H1 (cell line): ENCODE measurements around the gene BHMT. TPM values are rescaled to one million over a fixed set of nuclear protein-coding genes. Genes with fewer than 3 reads are reported as not detected.

Source experiments
- CTCF ChIA-PET: fragments of 300-600 bp; sonication (Branson Sonifier 250); formaldehyde crosslinking; loops from one replicate; lab custom pipeline; 2021; ENCODE audit not compliant: partially characterized antibody; lab: Charles Lee
- POLR2A ChIA-PET: fragments of 300-600 bp; sonication (Branson Sonifier 250); formaldehyde crosslinking; loops from one replicate; lab custom pipeline; 2021; ENCODE audit warnings: inconsistent platforms; ENCODE audit not compliant: partially characterized antibody; lab: Charles Lee
- DNase-seq, 2 experiments: peaks; one replicate each; pipeline versions ENCODE4 v3.0.0 to v3.0.0-alpha.2; 2010 to 2022; ENCODE audit warnings: low spot score in 2 of 2, low read depth in 1 of 2, mixed read lengths in 1 of 2
- FAIRE-seq: peaks from 2 replicates; lab custom pipeline; 2011; peaks lifted over from hg19 to GRCh38; lab: Jason Lieb, UNC
- H2AFZ ChIP-seq: 2 replicates; pipeline ENCODE4 v1.8.1; 2012; ENCODE audit warnings: low read length, inconsistent platforms
- H2AK5ac ChIP-seq: 2 replicates; pipeline ENCODE4 v1.6.1; 2013; ENCODE audit warnings: low read depth, low read length
- H2BK120ac ChIP-seq: replicated peaks from 2 replicates; pipeline ENCODE3; 2013; ENCODE audit warnings: low read depth, low read length, inconsistent platforms
- H2BK12ac ChIP-seq: 2 replicates; pipeline ENCODE4 v1.6.1; 2013; ENCODE audit warnings: low read depth, low read length
- H2BK15ac ChIP-seq: 2 replicates; pipeline ENCODE4 v1.6.1; 2013; ENCODE audit warnings: low read length
- H2BK20ac ChIP-seq: 2 replicates; pipeline ENCODE4 v1.6.1; 2013; ENCODE audit warnings: low read length
- H2BK5ac ChIP-seq: 2 replicates; pipeline ENCODE4 v1.6.1; 2013; ENCODE audit warnings: low read depth, low read length
- H3K14ac ChIP-seq: 2 replicates; pipeline ENCODE4 v1.6.1; 2013; ENCODE audit warnings: inconsistent platforms; ENCODE audit not compliant: insufficient read length
- H3K18ac ChIP-seq: 2 replicates; pipeline ENCODE4 v1.6.1; 2013; ENCODE audit warnings: low read length; ENCODE audit errors: extremely low read depth
- H3K23ac ChIP-seq: 2 replicates; pipeline ENCODE4 v1.6.1; 2013; ENCODE audit warnings: inconsistent platforms; ENCODE audit not compliant: insufficient read length
- H3K23me2 ChIP-seq: 2 replicates; pipeline ENCODE4 v1.6.1; 2013; ENCODE audit warnings: low read depth, low read length
- H3K27ac ChIP-seq: 2 replicates; pipeline ENCODE4 v1.6.1; 2011; ENCODE audit warnings: low read depth, low read length, inconsistent platforms
- H3K27me3 ChIP-seq, 4 experiments: replicated peaks in 1 of 4; 1 replicate in 1 of 4; 2 replicates in 3 of 4; pipeline versions ENCODE4 v1.6.1 to v1.8.1; 2011 to 2013; ENCODE audit warnings: low read length in 3 of 4, mild to moderate bottlenecking in 3 of 4, inconsistent platforms in 2 of 4, mixed read lengths in 2 of 4, moderate library complexity in 1 of 4; ENCODE audit not compliant: control insufficient read depth in 3 of 4, insufficient read depth in 3 of 4; ENCODE audit errors: extremely low read depth in 1 of 4
- H3K36me3 ChIP-seq, 4 experiments: 2 replicates each; pipeline versions ENCODE4 v1.6.1 to v1.8.1; 2011 to 2013; ENCODE audit warnings: mild to moderate bottlenecking in 4 of 4, low read length in 3 of 4, moderate library complexity in 2 of 4, control low read depth in 1 of 4, inconsistent platforms in 1 of 4; ENCODE audit not compliant: insufficient read depth in 4 of 4, control insufficient read depth in 2 of 4
- H3K4ac ChIP-seq: replicated peaks from 2 replicates; pipeline ENCODE3; 2013; ENCODE audit warnings: low read length, low read depth, mixed read lengths, inconsistent platforms; ENCODE audit not compliant: insufficient read length
- H3K4me1 ChIP-seq, 4 experiments: replicated peaks in 1 of 4; 1 replicate in 1 of 4; 2 replicates in 3 of 4; pipeline versions ENCODE4 v1.6.1 to v1.8.1; 2011 to 2013; ENCODE audit warnings: low read length in 3 of 4, inconsistent platforms in 2 of 4, mixed read lengths in 1 of 4; ENCODE audit not compliant: insufficient read depth in 4 of 4, control insufficient read depth in 3 of 4
- H3K4me2 ChIP-seq, 2 experiments: 2 replicates each; pipeline versions ENCODE4 v1.6.1 to v1.8.1; 2011 to 2013; ENCODE audit warnings: low read depth in 2 of 2, low read length in 2 of 2, control low read depth in 1 of 2, inconsistent platforms in 1 of 2, mild to moderate bottlenecking in 1 of 2; ENCODE audit not compliant: insufficient read depth in 1 of 2
- H3K4me3 ChIP-seq, 4 experiments: fragments of 200-600, 300-600 bp in 1 of 4; sonication (generic), shearing (Covaris generic), sonication (Bioruptor Twin) in 1 of 4; 2 replicates each; pipeline versions ENCODE4 v1.5.1 to v1.8.1; 2011 to 2016; ENCODE audit warnings: low read length in 4 of 4, low read depth in 3 of 4, control low read depth in 2 of 4, inconsistent platforms in 2 of 4, mild to moderate bottlenecking in 2 of 4, mixed read lengths in 1 of 4, moderate library complexity in 1 of 4; ENCODE audit not compliant: insufficient read depth in 2 of 4; ENCODE audit errors: extremely low read depth in 1 of 4
- H3K56ac ChIP-seq: replicated peaks from 2 replicates; pipeline ENCODE3; 2013; ENCODE audit warnings: low read depth, mild to moderate bottlenecking, mixed read lengths, low read length, inconsistent platforms; ENCODE audit not compliant: insufficient read length
- H3K79me1 ChIP-seq: 2 replicates; pipeline ENCODE4 v1.6.1; 2013; ENCODE audit warnings: low read depth, low read length, control low read depth
- H3K79me2 ChIP-seq, 2 experiments: 2 replicates each; pipeline versions ENCODE4 v1.6.1 to v1.8.1; 2012 to 2013; ENCODE audit warnings: low read length in 2 of 2, mild to moderate bottlenecking in 2 of 2, inconsistent platforms in 1 of 2; ENCODE audit not compliant: insufficient read depth in 2 of 2, control insufficient read depth in 1 of 2
- H3K9ac ChIP-seq, 4 experiments: replicated peaks in 1 of 4; 1 replicate in 1 of 4; 2 replicates in 3 of 4; pipeline versions ENCODE4 v1.6.1 to v1.8.1; 2011 to 2013; ENCODE audit warnings: low read depth in 3 of 4, low read length in 3 of 4, control low read depth in 2 of 4, mild to moderate bottlenecking in 2 of 4, moderate library complexity in 2 of 4, inconsistent platforms in 1 of 4; ENCODE audit errors: extremely low read depth in 1 of 4
- H3K9me3 ChIP-seq, 2 experiments: 2 replicates each; pipeline versions ENCODE4 v1.6.1 to v1.8.1; 2012 to 2013; ENCODE audit warnings: mild to moderate bottlenecking in 2 of 2, moderate library complexity in 2 of 2, control low read depth in 1 of 2, inconsistent platforms in 1 of 2, low read depth in 1 of 2, low read length in 1 of 2, mixed read lengths in 1 of 2; ENCODE audit not compliant: insufficient read depth in 2 of 2
- H4K20me1 ChIP-seq, 2 experiments: replicated peaks in 1 of 2; 2 replicates each; pipeline versions ENCODE3 to v1.8.1; 2011 to 2013; ENCODE audit warnings: inconsistent platforms in 2 of 2, low read length in 2 of 2, mild to moderate bottlenecking in 1 of 2; ENCODE audit not compliant: insufficient read depth in 2 of 2, control insufficient read depth in 1 of 2
- H4K5ac ChIP-seq: 2 replicates; pipeline ENCODE4 v1.6.1; 2013; ENCODE audit warnings: low read length, low read depth, mixed read lengths, inconsistent platforms; ENCODE audit not compliant: insufficient read length
- H4K8ac ChIP-seq: 2 replicates; pipeline ENCODE4 v1.8.0; 2013; ENCODE audit warnings: mild to moderate bottlenecking, moderate library complexity, low read length, inconsistent platforms; ENCODE audit not compliant: insufficient read depth; ENCODE audit errors: extremely low read depth
- H4K91ac ChIP-seq: replicated peaks from 2 replicates; pipeline ENCODE3; 2013; ENCODE audit warnings: low read length, mixed read lengths, inconsistent platforms; ENCODE audit not compliant: insufficient read length
- CEBPB ChIP-seq: IDR thresholded peaks from 2 replicates; pipeline ENCODE4 v1.6.1; 2012; ENCODE audit warnings: low read depth, low read length
- GTF2F1 ChIP-seq: IDR thresholded peaks from 2 replicates; pipeline ENCODE4 v1.6.1; 2012; ENCODE audit warnings: low read depth, low read length, improper control_type of control experiment, borderline replicate concordance
- KDM4A ChIP-seq: IDR thresholded peaks from one replicate; pipeline ENCODE4 v1.7.1; 2012; ENCODE audit warnings: low read depth, mild to moderate bottlenecking, moderate library complexity, low read length, inconsistent platforms; ENCODE audit not compliant: severe bottlenecking
- NRF1 ChIP-seq: IDR thresholded peaks from 2 replicates; pipeline ENCODE4 v1.6.1; 2011; ENCODE audit warnings: mild to moderate bottlenecking, low read depth, low read length, improper control_type of control experiment
- SP1 ChIP-seq: IDR thresholded peaks from 2 replicates; pipeline ENCODE4 v1.6.1; 2011; ENCODE audit warnings: low read depth, low read length
- WGBS, 2 experiments: shearing (Covaris generic) in 1 of 2; methylation state at CpG; one replicate each; pipeline versions ENCODE4 v1.1.6 to v1.1.7; 2013 to 2015; ENCODE audit warnings: low lambda C conversion rate in 2 of 2, mixed read lengths in 2 of 2, inconsistent platforms in 1 of 2, low coverage in 1 of 2, missing lambda C conversion rate in 1 of 2; ENCODE audit not compliant: insufficient replicate concordance in 2 of 2, insufficient coverage in 1 of 2, insufficient read length in 1 of 2; ENCODE audit errors: extremely low coverage in 1 of 2, missing lambda C conversion rate in 1 of 2; 5-methylcytosine and 5-hydroxymethylcytosine counted together
- polyA plus RNA-seq, 7 experiments: library from polyadenylated mRNA; depleted of rRNA in 3 of 7; stranded (reverse) in 5 of 7; unstranded in 2 of 7; fragments of >200 nt in 5 of 7; fragments of 200-250 nt in 2 of 7; gene quantifications; 1 replicate in 5 of 7; 2 replicates in 1 of 7; 4 replicates in 1 of 7; pipeline versions ENCODE4 v1.2.1 to v1.2.3, GENCODE V29; 2011 to 2013; ENCODE audit warnings: missing spikeins in 2 of 7, mixed read lengths in 2 of 7
- total RNA-seq: library from RNA; stranded (reverse); fragmentation: NEBNext Ultra II Directional; extraction: Animal tissue kit (Norgen Biotek cat#: 25700); gene quantifications from 2 replicates; pipeline ENCODE4 v1.2.1, GENCODE V29; 2021

Gene BHMT
- total and polyA plus RNA-seq, 2 of the 8 experiments (the other 6 are each of a cell fraction or from before 2014, with no cell fraction given) = 0.54 to 1.6 TPM

- Histone ChIP-seq H2AK5ac (no peak overlapping the region), H3K79me2 (no peaks in the 10 kb centered on the region), H3K79me1 (no peaks in the 10 kb centered on the region), H3K4me2 (no peak overlapping the region), H3K23me2 (no peaks in the 10 kb centered on the region), H3K9ac (no peak overlapping the region), H2BK120ac (no peak overlapping the region), H4K5ac (no peak overlapping the region), H3K9me3 (no peaks in the 10 kb centered on the region), H2AFZ (no peak overlapping the region), H3K56ac (no peak overlapping the region), H3K4me3 (no peak overlapping the region), H3K18ac (no peak overlapping the region), H4K91ac (no peak overlapping the region), H2BK12ac (no peak overlapping the region), H3K27me3 (no peaks in the 10 kb centered on the region; a peak in 1 of 7 replicates), H3K4me1 (no peaks in the 10 kb centered on the region), H3K4ac (no peak overlapping the region), H3K27ac (no peak overlapping the region), H2BK15ac (no peak overlapping the region), H3K36me3 (no peaks in the 10 kb centered on the region), H4K8ac (no peak overlapping the region), H2BK5ac (no peak overlapping the region), H4K20me1 (no peaks in the 10 kb centered on the region), H3K23ac (no peak overlapping the region), H3K14ac (no peak overlapping the region), H2BK20ac (no peak overlapping the region)
- ChIA-PET POLR2A (no interaction called here), CTCF (interaction anchor here (1.5 kb wide), 2 partner anchors 13 to 97 kb away, joined by 3 to 6 read pairs; no protein-coding TSS in a partner anchor)
- no peak for DNase-seq
- FAIRE-seq = no peak
- WGBS, 2 experiments = 96% methylated on average over 4 of the region's 4 CpGs; no CpG with 5 or more reads in 1 of the 2 experiments
- no peak for TF ChIP-seq CEBPB
- TF ChIP-seq SP1 = no peak
- no peak for TF ChIP-seq KDM4A
- TF ChIP-seq NRF1 = no peak
- TF ChIP-seq GTF2F1 = no peak
Observed at GRCh38 chr5:79120221-79120620, 8.6 kb downstream of the BHMT start.
